Stimulated activated CD4-positive, alpha-beta T cell treated with anti-CD3 and anti-CD28 coated beads, Interleukin-15, amount 100 ng/mL, for 24 hours (primary cell): ENCODE measurements around the gene RFX4.

Source experiments
- DNase-seq: peaks from one replicate; pipeline ENCODE4 v3.0.0-alpha.2; 2020

RFX4 gene

DNA sequence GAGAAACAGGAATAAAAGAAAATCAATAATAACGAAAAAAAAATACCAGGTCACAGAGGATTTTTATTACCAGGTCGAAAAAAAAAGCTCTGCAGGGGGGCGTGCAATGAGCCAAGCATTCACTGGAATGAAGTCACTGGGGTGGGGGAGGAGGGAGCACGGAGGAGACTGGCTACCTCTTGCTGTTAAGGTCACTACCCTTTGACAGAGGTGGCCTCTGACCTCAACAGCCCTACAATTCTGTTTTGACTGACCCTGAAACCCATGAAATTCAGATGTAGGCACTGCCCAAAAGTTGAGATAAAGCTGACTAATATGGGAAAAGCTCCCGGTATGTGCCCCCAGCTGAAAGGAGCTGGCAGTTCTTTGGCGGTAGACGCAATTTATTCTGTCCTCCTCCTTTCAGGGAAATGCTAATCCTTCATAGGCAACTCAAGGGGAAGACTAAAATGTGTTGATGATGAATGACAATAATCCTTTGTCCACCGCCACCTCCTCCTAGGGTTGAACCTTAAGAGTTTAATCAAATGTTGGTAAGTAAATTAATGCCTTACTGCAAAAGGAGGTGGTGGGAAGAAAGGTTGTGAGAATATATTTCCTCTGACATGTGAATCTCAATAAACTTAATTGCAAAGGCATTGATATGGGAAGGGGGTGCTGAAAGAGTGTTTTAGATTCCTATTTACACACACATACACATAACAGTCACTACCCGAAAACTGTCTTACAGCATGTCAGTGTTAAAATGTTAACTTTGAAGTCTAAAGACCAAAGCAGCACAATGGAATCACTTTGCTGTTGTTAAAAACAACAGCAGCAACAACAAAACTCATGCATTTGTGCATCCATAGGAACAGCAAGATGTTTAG is 185.4 kb downstream of the RFX4 start:
- no peak for DNase-seq

DNA sequence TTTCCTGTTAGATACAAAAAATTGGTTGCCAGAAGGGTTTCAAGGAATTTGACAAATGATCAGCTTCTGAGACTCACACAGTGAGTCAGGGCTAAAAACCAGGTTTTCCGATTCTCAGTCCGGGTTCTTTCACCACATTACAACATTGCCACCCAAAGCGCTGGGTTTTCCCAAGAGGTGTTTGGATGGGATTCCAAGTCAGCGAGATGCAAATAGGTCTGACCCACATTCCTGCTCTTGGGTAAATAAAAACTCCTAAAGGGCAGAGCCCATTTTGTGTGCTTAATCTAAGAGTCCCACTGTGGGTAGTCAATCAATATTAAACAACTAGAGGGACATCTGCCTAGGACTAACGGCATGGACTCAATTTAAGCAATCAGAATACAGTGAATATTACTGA is 186.3 kb downstream of the RFX4 start:
- no peak for DNase-seq

DNA sequence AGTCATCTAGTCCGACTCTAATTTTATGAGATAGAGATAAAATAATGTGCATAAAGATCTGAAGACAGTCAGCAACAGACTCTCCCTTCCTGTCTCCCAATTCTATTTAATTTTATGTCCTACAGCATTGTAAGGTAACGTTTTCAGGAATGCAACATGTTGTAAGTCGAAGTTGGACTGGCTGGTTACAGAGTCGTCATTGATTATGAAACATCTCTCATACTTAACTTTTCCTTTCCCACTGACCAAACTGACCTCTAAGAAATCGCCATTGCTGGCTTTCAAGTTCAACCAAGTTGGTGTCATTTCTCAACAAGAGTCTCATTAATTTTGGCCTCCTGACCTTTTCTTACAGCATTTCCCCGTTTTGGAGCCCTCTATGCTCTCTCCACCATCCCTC is 186.7 kb downstream of the RFX4 start:
- DNase-seq = no peak

DNA sequence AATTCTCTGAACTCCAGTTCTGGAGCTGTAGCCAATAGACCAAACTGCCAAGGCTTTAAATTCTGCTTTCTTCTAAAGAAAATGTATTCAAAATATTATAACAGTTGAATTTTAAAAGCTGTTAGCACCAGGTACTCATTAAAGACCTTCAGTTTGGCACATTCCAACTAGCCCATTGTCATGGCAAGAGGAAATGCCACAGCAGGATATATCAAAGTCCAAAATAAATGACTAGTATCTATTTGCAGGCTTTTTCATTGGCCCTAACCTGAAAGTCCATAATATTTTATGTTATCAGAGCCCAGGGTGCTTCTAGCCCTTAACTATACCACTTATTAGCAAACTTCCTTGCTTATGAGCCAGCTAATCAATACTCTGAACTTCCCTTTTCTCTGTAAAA is 188.6 kb downstream of the RFX4 start:
- no peak for DNase-seq

DNA sequence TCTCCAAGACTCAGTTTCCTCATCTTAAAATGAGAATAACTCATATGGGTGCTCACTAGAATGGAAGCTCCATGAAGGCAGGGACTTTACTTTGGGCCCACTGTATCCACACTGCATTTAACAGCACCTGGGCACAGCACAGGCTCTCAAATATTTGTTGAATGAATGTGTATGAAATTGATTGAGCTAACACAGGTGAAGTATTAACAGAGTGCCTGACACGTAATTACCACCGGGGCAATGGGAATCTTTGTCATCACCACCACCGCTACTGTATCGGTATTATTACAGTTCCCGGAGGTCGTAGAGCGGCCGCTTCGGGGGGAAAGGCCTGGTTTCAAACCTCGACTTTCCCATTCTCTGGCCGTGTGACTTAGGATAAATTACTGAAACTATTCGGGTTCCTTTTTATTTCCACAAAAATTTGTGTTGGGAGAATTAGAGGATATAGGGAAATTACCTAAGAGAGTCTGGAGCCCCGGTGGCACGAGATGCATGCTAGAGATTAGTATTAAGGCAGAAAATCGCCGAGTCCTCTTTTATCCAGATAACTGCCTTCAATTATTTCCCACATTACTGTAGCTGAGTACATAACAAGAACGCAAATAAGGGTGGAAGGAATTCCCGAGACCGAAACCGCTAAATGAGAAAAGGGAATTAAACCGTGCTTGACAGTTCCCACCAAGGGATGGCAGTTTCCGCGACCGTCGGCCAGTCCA is 190.6 kb downstream of the RFX4 start:
- no peak for DNase-seq

DNA sequence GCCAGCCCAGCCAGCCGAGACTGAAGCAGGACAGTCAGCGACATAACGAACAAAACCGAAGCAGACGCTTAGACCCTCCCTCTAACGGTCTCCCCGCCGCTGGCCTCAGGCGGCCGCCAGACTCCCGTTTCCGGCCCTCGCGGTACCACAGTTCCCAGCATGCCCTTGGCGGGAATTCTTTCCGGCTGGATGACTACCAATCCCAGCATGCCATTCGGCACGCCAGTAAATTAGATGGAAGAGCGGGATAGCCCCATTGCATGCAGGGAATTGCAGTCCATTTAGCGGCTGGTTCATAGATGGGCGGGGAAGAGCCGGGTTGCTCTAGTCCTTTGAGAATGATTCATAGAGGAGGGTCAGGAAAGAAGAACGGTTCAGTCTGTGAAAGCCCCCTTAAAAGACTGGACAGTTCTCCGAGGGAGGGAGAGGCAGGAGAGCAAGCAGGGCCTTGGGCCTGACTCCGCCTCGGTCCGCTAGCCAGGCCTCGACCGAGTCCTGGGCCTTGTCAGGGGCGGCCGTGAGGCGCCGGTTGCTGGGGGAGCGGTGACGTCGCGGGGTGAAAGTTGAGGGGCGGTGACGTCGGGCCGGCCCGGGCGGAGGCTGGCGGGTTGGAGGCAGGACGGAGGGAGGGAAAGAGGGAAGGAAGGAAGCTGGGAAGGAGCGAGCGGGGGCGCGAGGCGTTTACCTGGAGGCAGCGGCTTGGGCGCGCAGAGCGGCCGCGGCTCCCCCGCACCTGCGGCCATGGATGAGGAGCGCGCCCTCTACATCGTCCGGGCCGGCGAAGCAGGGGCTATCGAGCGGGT is 191.4 kb downstream of the RFX4 start, which contains the start of gene RIC8B:
Gene RIC8B, plus strand, starts transcription at position 678 of the 803 bp plus-strand sequence. Its CDS starts 64 bp downstream, at position 742.
- DNase-seq = peak; percentile 90

DNA sequence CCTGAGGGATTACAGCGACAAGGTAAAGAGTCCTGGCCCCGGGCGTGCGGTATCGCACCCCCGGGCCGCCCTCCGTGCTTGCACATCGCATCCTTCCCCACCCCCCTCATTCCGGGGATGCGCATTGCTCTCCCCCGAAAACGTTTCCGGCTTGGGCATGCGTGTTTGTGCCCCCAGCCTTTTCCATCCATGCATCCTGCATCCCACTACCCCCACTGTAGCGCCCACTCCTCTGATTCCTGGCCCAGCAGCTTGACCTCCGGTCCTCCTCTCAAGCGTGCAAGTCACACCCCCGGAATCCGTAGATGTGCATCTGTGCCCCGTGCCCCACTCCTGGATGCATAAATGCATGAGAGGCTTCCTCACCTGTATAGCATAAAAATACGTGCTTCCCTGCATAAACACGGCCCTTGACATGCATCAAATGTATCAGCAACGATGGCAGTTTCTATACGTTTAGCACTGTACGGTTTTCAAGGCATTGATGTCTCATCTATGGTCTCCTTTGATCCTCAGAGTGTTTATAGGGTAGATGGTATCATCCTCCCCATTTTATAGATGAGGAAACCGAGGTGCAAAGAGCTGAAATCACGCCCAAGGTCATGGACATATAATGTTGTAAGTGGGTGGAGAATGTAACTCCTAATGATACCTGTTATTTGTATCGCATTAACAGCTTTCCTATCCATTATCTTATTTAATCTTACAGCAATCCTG is 192.2 kb downstream of the RFX4 start:
- DNase-seq = peak; percentile 52

DNA sequence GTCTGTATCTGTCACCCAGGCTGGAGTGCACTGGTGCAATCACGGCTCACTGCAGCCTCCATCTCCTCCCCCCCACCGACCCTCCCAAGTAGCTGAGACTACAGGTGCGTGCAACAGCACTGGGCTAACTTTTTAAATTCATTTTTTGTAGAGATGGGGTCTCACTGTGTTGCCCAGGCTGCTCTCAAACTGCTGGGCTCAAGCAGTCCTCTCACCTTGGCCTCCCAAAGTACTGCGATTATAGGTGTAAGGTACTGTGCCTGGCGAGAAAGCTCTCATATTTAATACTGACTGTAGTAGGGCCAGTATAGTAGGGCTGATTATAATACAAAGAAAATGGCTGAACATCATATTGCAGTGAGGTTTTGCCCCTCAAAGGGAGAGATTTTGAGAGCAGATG is 194.1 kb downstream of the RFX4 start:
- no peak for DNase-seq

DNA sequence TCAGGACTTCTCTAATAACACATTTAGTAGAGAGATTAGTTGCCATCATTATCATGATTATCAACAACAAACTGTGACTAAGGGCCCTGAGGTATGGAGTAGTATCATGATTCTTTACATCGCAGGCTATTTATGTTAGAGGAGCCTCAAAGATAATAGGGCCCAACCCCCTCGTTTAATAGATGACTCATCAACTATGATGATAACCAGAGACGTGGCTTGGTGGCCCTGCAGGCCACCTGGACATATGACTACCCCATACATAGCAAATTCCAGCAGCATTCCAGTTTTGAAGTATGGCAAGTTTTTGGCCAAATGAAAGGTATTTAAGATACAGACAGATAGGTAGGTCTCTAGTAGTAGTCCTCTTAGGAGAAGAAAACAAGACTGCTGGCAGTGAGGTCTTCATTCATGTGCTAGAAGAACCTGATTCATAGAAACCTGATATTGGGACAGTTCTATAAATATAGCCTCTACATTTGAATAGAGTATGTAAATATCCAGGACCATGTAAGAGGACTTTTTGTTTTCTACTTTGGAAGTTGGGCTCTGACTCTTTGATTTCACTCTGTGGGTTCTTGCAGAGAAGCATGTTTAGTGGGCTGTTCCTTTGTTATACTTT is 197.3 kb downstream of the RFX4 start:
- DNase-seq = no peak

DNA sequence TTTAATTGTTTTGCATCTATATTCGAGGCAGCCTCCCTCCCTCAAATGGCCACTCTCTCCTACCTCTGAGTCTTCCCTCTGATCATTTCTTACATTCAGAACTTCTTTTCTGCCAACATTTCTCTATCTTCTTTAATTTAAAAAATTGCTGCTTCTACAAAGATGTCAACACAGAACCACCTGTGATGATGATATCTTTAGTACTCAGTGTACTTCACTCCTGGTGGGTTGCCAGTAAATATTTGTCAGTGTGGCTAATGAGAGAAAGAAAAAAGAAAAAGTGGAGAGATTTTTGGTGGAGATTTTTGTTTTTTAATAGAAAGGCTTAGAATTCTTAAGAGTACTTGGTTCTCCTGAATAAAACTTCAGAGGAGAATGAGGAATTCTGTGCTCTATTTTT is 199.8 kb downstream of the RFX4 start:
- no peak for DNase-seq

DNA sequence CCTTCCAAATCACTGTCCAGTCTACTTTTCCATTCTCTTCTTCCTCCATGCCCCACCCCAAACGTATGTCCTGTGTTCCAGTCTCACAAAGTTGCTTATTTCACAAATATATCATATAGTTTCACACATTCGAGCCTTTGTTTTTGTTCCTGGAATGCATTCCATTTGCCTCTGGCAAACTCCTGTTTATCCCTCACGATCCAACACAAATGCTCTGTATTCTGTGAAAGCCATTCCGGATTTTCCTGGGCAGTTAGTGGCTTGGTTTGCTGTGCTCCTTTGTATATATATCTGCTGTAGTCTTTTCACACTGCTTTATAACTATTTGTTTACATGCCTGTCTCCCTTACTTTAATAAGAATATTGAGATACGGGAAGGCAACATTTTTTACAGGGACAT is 200.7 kb downstream of the RFX4 start:
- no peak for DNase-seq

DNA sequence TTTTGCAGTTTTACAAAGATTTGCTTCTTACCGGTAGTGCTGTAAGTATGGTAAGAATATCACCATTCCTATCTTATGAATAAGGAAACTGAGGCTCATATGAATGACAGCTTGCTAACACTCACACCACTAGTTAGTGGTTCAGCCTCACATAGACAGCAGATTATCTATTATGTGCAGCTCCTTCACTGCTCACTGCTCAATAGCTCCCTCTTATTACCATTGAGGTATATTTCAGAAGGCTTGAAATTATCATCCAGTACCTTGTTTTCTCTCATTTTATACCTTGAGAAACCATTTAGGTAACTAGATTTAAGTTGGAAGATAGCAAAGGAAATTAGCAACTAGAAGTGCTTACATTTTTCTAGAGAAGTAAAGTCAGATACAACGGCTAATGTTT is 207.2 kb downstream of the RFX4 start:
- DNase-seq = no peak

DNA sequence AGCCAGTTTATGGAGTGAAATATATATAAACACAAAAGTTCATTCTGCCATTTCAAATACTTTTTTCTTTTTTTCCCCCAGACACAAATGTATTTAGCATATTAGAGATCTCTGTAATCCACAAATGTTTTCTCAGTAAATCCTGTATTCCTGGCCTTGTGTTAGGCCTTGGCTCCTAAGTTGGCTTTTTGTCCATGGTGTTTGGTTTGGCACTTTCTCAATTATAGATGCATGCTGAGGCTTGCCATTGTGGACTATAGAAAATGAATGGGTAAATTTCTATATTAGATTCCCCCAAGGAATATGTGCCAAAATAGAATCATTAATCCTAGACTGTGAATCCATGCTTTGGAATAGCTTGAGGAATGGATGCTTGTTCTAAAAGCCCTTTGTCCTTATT is 208.7 kb downstream of the RFX4 start:
- DNase-seq = no peak

DNA sequence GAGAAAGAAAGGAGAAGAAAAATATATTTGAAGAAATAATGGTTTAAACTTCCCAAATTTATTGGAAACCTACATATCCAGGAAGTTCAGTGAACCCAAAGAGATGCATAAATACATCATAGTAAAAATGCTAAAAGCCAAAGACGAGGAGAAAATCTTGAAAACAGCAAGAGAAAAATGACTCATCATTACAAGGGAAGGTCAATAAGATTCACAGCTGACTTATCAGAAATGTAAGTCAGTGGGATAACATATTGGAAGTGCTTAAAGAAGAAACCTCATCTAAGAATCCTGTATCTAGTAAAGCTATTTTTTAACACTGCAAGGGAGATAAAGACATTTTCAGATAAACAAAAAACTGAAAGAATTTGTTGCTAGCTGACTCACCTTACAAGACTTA is 211.6 kb downstream of the RFX4 start:
- DNase-seq = no peak

DNA sequence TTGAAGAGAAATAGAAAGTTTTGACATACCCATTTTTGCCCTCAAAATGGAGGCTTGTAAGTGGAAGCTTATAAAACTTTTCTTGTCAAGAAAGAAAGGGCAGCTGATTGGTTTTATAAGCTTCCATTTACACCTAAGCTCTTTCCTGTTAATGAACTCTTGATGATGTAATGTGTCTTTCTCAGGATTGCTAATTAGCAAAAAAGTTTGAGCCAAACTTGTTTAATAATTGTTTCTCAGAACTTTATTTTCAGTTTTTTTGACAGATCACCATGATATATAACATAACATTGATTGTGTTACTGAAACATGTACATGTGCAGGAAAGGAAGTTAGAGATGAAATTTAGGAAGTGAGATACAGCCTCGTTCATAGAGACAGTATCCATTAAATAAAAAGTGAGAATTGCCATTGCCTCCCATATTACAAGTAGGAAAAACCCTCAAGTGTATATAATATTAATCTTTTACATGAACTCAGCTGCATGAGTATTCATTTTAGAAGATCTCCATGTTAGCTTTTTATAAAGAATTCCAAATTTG is 218.4 kb downstream of the RFX4 start:
- DNase-seq = no peak

DNA sequence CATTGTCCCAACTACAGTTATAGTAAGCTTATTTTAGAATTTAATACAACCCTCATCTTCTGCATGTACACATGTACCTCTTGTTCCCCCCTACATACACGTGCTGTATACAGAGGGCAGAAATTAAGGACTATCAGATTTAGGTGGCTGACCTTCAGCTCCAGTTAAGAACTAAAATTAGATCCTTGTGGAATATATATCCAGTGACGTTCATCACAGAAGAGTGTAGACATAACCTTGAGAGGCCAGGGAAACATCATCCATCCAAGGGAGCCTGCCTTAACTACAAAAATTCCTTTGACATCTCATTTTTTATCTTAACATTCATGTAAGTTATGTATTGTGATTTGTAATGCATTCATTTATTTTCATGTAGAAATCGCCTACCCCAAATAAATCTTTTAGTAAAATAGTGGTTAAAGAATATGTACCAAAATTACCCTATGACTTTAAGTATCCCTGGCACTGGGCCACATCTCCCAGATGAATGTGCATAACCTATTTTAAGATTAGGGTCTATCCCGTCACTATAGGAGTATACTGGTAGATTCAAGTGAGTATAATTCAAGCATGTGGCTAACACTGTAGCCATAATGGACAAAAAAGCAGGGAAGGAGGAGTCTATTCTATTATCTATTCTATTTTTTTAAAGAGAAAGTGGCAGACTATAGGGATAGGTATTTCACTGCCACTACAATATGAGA is 219.2 kb downstream of the RFX4 start:
- no peak for DNase-seq

DNA sequence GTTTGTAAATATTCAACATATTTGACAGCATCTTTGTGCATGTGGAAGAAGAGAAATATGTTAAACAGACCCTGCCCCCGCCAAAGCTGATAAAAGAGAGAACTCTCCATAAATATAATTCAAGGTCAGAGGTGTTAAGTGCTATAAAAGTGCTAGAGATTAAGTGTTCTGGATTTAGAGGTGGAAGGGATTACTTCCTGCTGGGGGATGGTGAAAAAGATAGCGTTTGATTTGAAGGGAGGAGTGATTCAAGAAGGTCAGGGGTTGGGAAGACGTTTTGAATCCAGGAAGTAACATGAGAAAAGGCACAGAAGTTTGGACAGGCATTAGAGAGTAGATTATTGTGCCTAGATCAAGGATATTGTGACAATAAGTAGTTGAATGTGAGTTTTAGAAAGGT is 221.9 kb downstream of the RFX4 start:
- no peak for DNase-seq
